ENCODE data around the gene CLMP. TPM values are rescaled to one million over a fixed set of nuclear protein-coding genes. Genes with fewer than 3 reads are reported as not detected.

Gene CLMP
- total and polyA plus RNA-seq, 9 of the 15 experiments (the other 6 are each of a cell fraction or from before 2014, with no cell fraction given): 0.02 to 0.15 (median 0.03) TPM; not detected in 6

GRCh38 chr11:123241874-123242543 lies 47.0 kb upstream of the CLMP start:
- WGBS (ENCODE audit: insufficient coverage, low coverage, missing lambda C conversion rate): 2% methylated on average over 11 of the region's 11 CpGs
- no TSS peak for BruUV-seq (replicated peaks)
- H3K27ac ChIP-seq (ENCODE audit: extremely low read depth, low read depth, low read length): no peak overlapping the region
- DNase-seq (ENCODE audit: extremely low read depth in 1 of 4, low spot score in 3 of 4) (no peak), FAIRE-seq (no peak), ATAC-seq (no peak)
- H3K4me2 ChIP-seq (ENCODE audit: insufficient read depth, low read length): no peak overlapping the region
- H3K9me1 ChIP-seq (ENCODE audit: control insufficient read depth, insufficient read depth, low read length): no peaks in the 10 kb centered on the region
- no peak overlapping the region for H2AFZ ChIP-seq (ENCODE audit: low read depth, low read length)
- H3K9ac ChIP-seq (ENCODE audit: insufficient read depth in 1 of 2, low read depth in 2 of 2, low read length in 2 of 2): no peak overlapping the region
- intact Hi-C loops (cut with micrococcal nuclease) (no loop called here), in situ Hi-C loops (cut with MboI) (no loop called here)
- H3K27me3 ChIP-seq (ENCODE audit: control insufficient read depth in 2 of 2, insufficient read depth in 2 of 2, low read length in 2 of 2): peaks cover 0 to 8% of the 10 kb centered on the region in 2 experiments; a peak in 3 of 5 replicates
- H4K20me1 ChIP-seq (replicated peaks; ENCODE audit: control insufficient read depth, insufficient read depth, low read length): 0 out of 2 replicates have a peak, but pooled peaks cover 2% of the 10 kb centered on the region
- CTCF ChIA-PET (ENCODE audit: low intra/inter-chr PET ratio): no interaction called here
- no peak overlapping the region for H3K4me3 ChIP-seq
- H3K79me2 ChIP-seq (ENCODE audit: control insufficient read depth, insufficient read depth, low read length): no peaks in the 10 kb centered on the region
- no peaks in the 10 kb centered on the region for H3K36me3 ChIP-seq (ENCODE audit: control insufficient read depth, insufficient read depth, low read length)
- POLR2A ChIA-PET: no interaction called here
- H3K9me3 ChIP-seq (replicated peaks; ENCODE audit: control insufficient read depth, insufficient read depth, low read depth, low read length): no peaks in the 10 kb centered on the region
- no peak for TF ChIP-seq HMGXB4 (CRISPR knock-in tag; IDR thresholded peaks at IDR 0.05)
- no peak for TF ChIP-seq CUX1 (CRISPR knock-in tag; IDR thresholded peaks at IDR 0.05)
- no peaks in the 10 kb centered on the region for H3K4me1 ChIP-seq (replicated peaks in 1 of 2; ENCODE audit: control insufficient read depth in 2 of 2, insufficient read depth in 2 of 2, low read length in 2 of 2)

All from K562 (cell line).